WI38 (cell line): Measurements from ENCODE around the gene KIAA0930.
A peak's percentile ranks its signal among the peaks of the same experiment; 100 is the strongest.

ENCODE experiments used
- H3K4me3 ChIP-seq: 2 replicates; pipeline ENCODE4 v1.5.1; 2011; ENCODE audit warnings: low read depth, mild to moderate bottlenecking, control low read depth, low read length
- CTCF ChIP-seq: IDR thresholded peaks from 2 replicates; pipeline ENCODE4 v1.5.1; 2012; ENCODE audit warnings: low read depth, mild to moderate bottlenecking, control low read depth, low read length

Gene KIAA0930

GRCh38 chr22:45172881-45173585, 67.7 kb downstream of the KIAA0930 start:
- no peak for TF ChIP-seq CTCF
- no peak overlapping the region for H3K4me3 ChIP-seq

- no peak overlapping the region for H3K4me3 ChIP-seq
- TF ChIP-seq CTCF = no peak
Observed at GRCh38 chr22:45171830-45172229, 68.9 kb downstream of the KIAA0930 start.

- no peak for TF ChIP-seq CTCF
- no peak overlapping the region for H3K4me3 ChIP-seq
Observed at GRCh38 chr22:45169591-45170466, 70.9 kb downstream of the KIAA0930 start.

GRCh38 chr22:45166932-45167331, 73.8 kb downstream of the KIAA0930 start:
- no peak for TF ChIP-seq CTCF
- H3K4me3 ChIP-seq = no peak overlapping the region

GRCh38 chr22:45164270-45165088, 76.2 kb downstream of the KIAA0930 start:
- no peak for TF ChIP-seq CTCF
- peak overlapping the region; percentile 84 for H3K4me3 ChIP-seq

- peak within 1 kb of the TSS; percentile 84 for H3K4me3 ChIP-seq
- no peak for TF ChIP-seq CTCF
Observed at GRCh38 chr22:45163451-45164269, 77.0 kb downstream of the KIAA0930 start, which contains the start of gene NUP50. NUP50 (plus strand) TSS chr22:45163925; CDS start chr22:45168178, 4,253 bp downstream.
